Body of pancreas (tissue), 4 donors: Measurements from ENCODE around the gene COL5A1. TPM values are rescaled to one million over a fixed set of nuclear protein-coding genes. Genes with fewer than 3 reads are reported as not detected.
A peak's percentile ranks its signal among the peaks of the same experiment; 100 is the strongest.

ENCODE experiments used
- ATAC-seq: fragments of 150-250 bp; one replicate; pipeline ENCODE4 v1.9.1; 2016
- DNase-seq, 4 donors: peaks; one replicate each; pipeline ENCODE4 v3.0.0-alpha.2; 2019
- H3K27ac ChIP-seq, 4 donors: fragments of 200-600 bp; sonication (generic); 1 replicate in 3 of 4; 2 replicates in 1 of 4; pipeline versions ENCODE4 v1.5.1 to v1.6.1; 2016 to 2019; ENCODE audit warnings: mild to moderate bottlenecking in 1 of 4, mixed read lengths in 1 of 4, moderate library complexity in 1 of 4
- H3K27me3 ChIP-seq, 2 donors: fragments of 200-600 bp; sonication (generic); one replicate each; pipeline ENCODE4 v1.6.0; 2016; ENCODE audit warnings: mild to moderate bottlenecking in 1 of 2
- H3K36me3 ChIP-seq, 2 donors: fragments of 200-600 bp; sonication (generic); replicated peaks in 1 of 2; 2 replicates each; pipeline ENCODE4 v1.5.1; 2016; ENCODE audit warnings: low read depth in 2 of 2; ENCODE audit not compliant: insufficient read depth in 1 of 2
- H3K4me1 ChIP-seq: fragments of 200-600 bp; sonication (generic); one replicate; pipeline ENCODE4 v1.6.0; 2016
- H3K4me3 ChIP-seq, 2 donors: fragments of 200-600 bp; sonication (generic); 1 replicate in 1 of 2; 2 replicates in 1 of 2; pipeline ENCODE4 v1.5.1; 2016 to 2019
- H3K9me3 ChIP-seq, 3 donors: fragments of 200-600 bp; sonication (generic); 1 replicate in 2 of 3; 2 replicates in 1 of 3; pipeline ENCODE4 v1.5.1; 2016
- CTCF ChIP-seq, 7 experiments: fragments of 450-650 bp in 4 of 7; fragments of 200-600 bp in 3 of 7; sonication (generic) in 3 of 7; IDR thresholded peaks; one replicate each; pipeline ENCODE4 v1.5.1; 2016 to 2019; ENCODE audit warnings: antibody characterized with exemption in 7 of 7
- POLR2A ChIP-seq, 3 donors: fragments of 450-650 bp; IDR thresholded peaks; one replicate each; pipeline ENCODE4 v1.6.1; 2016; ENCODE audit warnings: antibody characterized with exemption in 3 of 3, mild to moderate bottlenecking in 2 of 3
- WGBS, 2 donors: methylation state at CpG; one replicate each; pipeline ENCODE4 v1.1.5; 2017; 5-methylcytosine and 5-hydroxymethylcytosine counted together
- intact Hi-C: fragments of 100-400 bp; cut with DNase I; formaldehyde crosslinking; loops from one replicate; pipeline ENCODE4 v1.15.1; 2023
- total RNA-seq, 2 donors: library from RNA; depleted of rRNA; stranded (reverse); fragments of >200 nt; gene quantifications; one replicate each; pipeline ENCODE4 v1.1.0, GENCODE V29; 2016

Gene COL5A1
- total RNA-seq, 2 donors from 2014 or later: 7.0 to 14.5 TPM

GRCh38 chr9:134778841-134779411 lies 137.3 kb downstream of the COL5A1 start:
- Histone ChIP-seq H3K36me3 (no peaks in the 10 kb centered on the region), H3K27ac (no peak overlapping the region), H3K4me1 (no peaks in the 10 kb centered on the region), H3K27me3 (no peaks in the 10 kb centered on the region), H3K9me3 (no peaks in the 10 kb centered on the region), H3K4me3 (no peak overlapping the region)
- peak; percentile 45 to 65 (median 52) for DNase-seq
- 29 to 36% methylated on average over 7 to 17 of the region's 17 CpGs for WGBS, 2 donors
- peak in 6 of 7 experiments; percentile 34 to 55 (median 44) for TF ChIP-seq CTCF (IDR thresholded peaks at IDR 0.05)
- TF ChIP-seq POLR2A (IDR thresholded peaks at IDR 0.05): no peak
- intact Hi-C loops: no loop called here
- ATAC-seq: peak; percentile 52

- no peak overlapping the region for H3K4me3 ChIP-seq
- intact Hi-C loops: loop anchor here (10.0 kb wide), 1 partner anchor 635 kb away; no protein-coding TSS in a partner anchor
- DNase-seq: no peak
- 77 to 86% methylated on average over 8 of the region's 8 CpGs for WGBS, 2 donors
- no peaks in the 10 kb centered on the region for H3K36me3 ChIP-seq
- ATAC-seq: no peak
- H3K9me3 ChIP-seq: no peaks in the 10 kb centered on the region
- no peak overlapping the region for H3K27ac ChIP-seq
- no peaks in the 10 kb centered on the region for H3K4me1 ChIP-seq
- H3K27me3 ChIP-seq: no peaks in the 10 kb centered on the region
- TF ChIP-seq POLR2A (IDR thresholded peaks at IDR 0.05) (no peak), CTCF (IDR thresholded peaks at IDR 0.05) (no peak)
Measured at GRCh38 chr9:134779640-134780039, 138.0 kb downstream of the COL5A1 start.

GRCh38 chr9:134781591-134782302 lies 140.1 kb downstream of the COL5A1 start:
- Histone ChIP-seq H3K27ac (no peak overlapping the region), H3K4me3 (no peak overlapping the region), H3K4me1 (no peaks in the 10 kb centered on the region), H3K27me3 (no peaks in the 10 kb centered on the region), H3K36me3 (no peaks in the 10 kb centered on the region), H3K9me3 (no peaks in the 10 kb centered on the region)
- TF ChIP-seq CTCF (IDR thresholded peaks at IDR 0.05): no peak
- DNase-seq: no peak
- WGBS, 2 donors: 54 to 61% methylated on average over 25 to 28 of the region's 28 CpGs
- no peak for ATAC-seq
- intact Hi-C loops: loop anchor here (10.0 kb wide), 1 partner anchor 633 kb away; no protein-coding TSS in a partner anchor

- H3K4me1 ChIP-seq: no peaks in the 10 kb centered on the region
- TF ChIP-seq POLR2A (IDR thresholded peaks at IDR 0.05) (no peak), CTCF (IDR thresholded peaks at IDR 0.05) (no peak)
- ATAC-seq (no peak), DNase-seq (no peak)
- H3K36me3 ChIP-seq: no peaks in the 10 kb centered on the region
- no peak overlapping the region for H3K4me3 ChIP-seq
- no peaks in the 10 kb centered on the region for H3K27me3 ChIP-seq
- 57 to 62% methylated on average over 21 to 33 of the region's 33 CpGs for WGBS, 2 donors
- no peak overlapping the region for H3K27ac ChIP-seq
- intact Hi-C loops: loop anchor here (10.0 kb wide), 1 partner anchor 632 kb away; no protein-coding TSS in a partner anchor
- no peaks in the 10 kb centered on the region for H3K9me3 ChIP-seq
Measured at GRCh38 chr9:134782921-134783698, 141.5 kb downstream of the COL5A1 start.
